ENCODE data around the gene ABITRAM. TPM values are rescaled to one million over a fixed set of nuclear protein-coding genes. Genes with fewer than 3 reads are reported as not detected.

The ABITRAM gene
- total RNA-seq, 2 donors from 2014 or later, result 6.0 to 6.3 TPM

GRCh38 chr9:108956022-108956630 lies 21.9 kb downstream of the ABITRAM start:
- intact Hi-C loops (cut with DNase I), result no loop called here
- Histone ChIP-seq H3K4me1 (no peaks in the 10 kb centered on the region), H3K4me3 (no peak overlapping the region), H3K27ac (no peak overlapping the region), H3K27me3 (no peaks in the 10 kb centered on the region), H3K9me3 (no peaks in the 10 kb centered on the region), H3K36me3 (replicated peaks in 1 of 2; ENCODE audit: insufficient read depth in 1 of 2, low read depth in 2 of 2) (no peaks in the 10 kb centered on the region)
- 78 to 86% methylated on average over 4 of the region's 4 CpGs for WGBS, 2 donors
- TF ChIP-seq CTCF (IDR thresholded peaks at IDR 0.05) (no peak), POLR2A (IDR thresholded peaks at IDR 0.05) (no peak)
- no peak for ATAC-seq
- DNase-seq, result no peak

GRCh38 chr9:108956631-108957026 lies 22.4 kb downstream of the ABITRAM start:
- intact Hi-C loops (cut with DNase I), result no loop called here
- H3K4me3 ChIP-seq, result no peak overlapping the region
- no peaks in the 10 kb centered on the region for H3K27me3 ChIP-seq
- H3K36me3 ChIP-seq (replicated peaks in 1 of 2; ENCODE audit: insufficient read depth in 1 of 2, low read depth in 2 of 2), result no peaks in the 10 kb centered on the region
- no peak for TF ChIP-seq POLR2A (IDR thresholded peaks at IDR 0.05)
- TF ChIP-seq CTCF (IDR thresholded peaks at IDR 0.05), result no peak
- no peaks in the 10 kb centered on the region for H3K4me1 ChIP-seq
- DNase-seq (no peak), ATAC-seq (no peak)
- no peak overlapping the region for H3K27ac ChIP-seq
- H3K9me3 ChIP-seq, result no peaks in the 10 kb centered on the region

GRCh38 chr9:108960331-108960730 lies 26.1 kb downstream of the ABITRAM start:
- WGBS, 2 donors, result 62 to 64% methylated on average over 6 of the region's 6 CpGs
- H3K4me1 ChIP-seq, result no peaks in the 10 kb centered on the region
- DNase-seq, result no peak
- no peaks in the 10 kb centered on the region for H3K36me3 ChIP-seq (replicated peaks in 1 of 2; ENCODE audit: insufficient read depth in 1 of 2, low read depth in 2 of 2)
- no peak for TF ChIP-seq POLR2A (IDR thresholded peaks at IDR 0.05)
- TF ChIP-seq CTCF (IDR thresholded peaks at IDR 0.05), result no peak
- H3K9me3 ChIP-seq, result no peaks in the 10 kb centered on the region
- ATAC-seq, result no peak
- H3K4me3 ChIP-seq, result no peak overlapping the region
- H3K27ac ChIP-seq, result no peak overlapping the region
- intact Hi-C loops (cut with DNase I), result no loop called here
- no peaks in the 10 kb centered on the region for H3K27me3 ChIP-seq

- no peak for TF ChIP-seq POLR2A (IDR thresholded peaks at IDR 0.05)
- no peak for TF ChIP-seq CTCF (IDR thresholded peaks at IDR 0.05)
- intact Hi-C loops (cut with DNase I), result no loop called here
- no peak for DNase-seq
- ATAC-seq, result no peak
- no peaks in the 10 kb centered on the region for H3K4me1 ChIP-seq
- no peaks in the 10 kb centered on the region for H3K27me3 ChIP-seq
- WGBS, 2 donors, result 90 to 96% methylated on average over 2 of the region's 2 CpGs
- no peaks in the 10 kb centered on the region for H3K36me3 ChIP-seq (replicated peaks in 1 of 2; ENCODE audit: insufficient read depth in 1 of 2, low read depth in 2 of 2)
- no peak overlapping the region for H3K4me3 ChIP-seq
- no peaks in the 10 kb centered on the region for H3K9me3 ChIP-seq
- no peak overlapping the region for H3K27ac ChIP-seq
Measured at GRCh38 chr9:108961151-108961550, 27.0 kb downstream of the ABITRAM start.

- ATAC-seq (no peak), DNase-seq (no peak)
- Histone ChIP-seq H3K9me3 (no peaks in the 10 kb centered on the region), H3K4me1 (no peaks in the 10 kb centered on the region), H3K27me3 (no peaks in the 10 kb centered on the region), H3K4me3 (no peak overlapping the region), H3K27ac (no peak overlapping the region), H3K36me3 (replicated peaks in 1 of 2; ENCODE audit: insufficient read depth in 1 of 2, low read depth in 2 of 2) (no peaks in the 10 kb centered on the region)
- TF ChIP-seq POLR2A (IDR thresholded peaks at IDR 0.05) (no peak), CTCF (IDR thresholded peaks at IDR 0.05) (no peak)
- WGBS, 2 donors, result 57 to 59% methylated on average over 4 of the region's 4 CpGs
- intact Hi-C loops (cut with DNase I), result no loop called here
Measured at GRCh38 chr9:108963459-108964143, 29.4 kb downstream of the ABITRAM start.
